HepG2 (cell line): Measurements from ENCODE around the gene PRKAG3. TPM values are rescaled to one million over a fixed set of nuclear protein-coding genes. Genes with fewer than 3 reads are reported as not detected.

Experiments
- ATAC-seq: fragments of 200-7000 bp; cut with Tn5 transposase; 3 replicates; pipeline ENCODE4 v1.9.1; 2020; ENCODE audit warnings: mild to moderate bottlenecking, moderate library complexity
- BruUV-seq: library from RNA; stranded (reverse); fragments of 400-500 nt; replicated peaks from 2 replicates; lab custom pipeline; 2021; lab: Mats Ljungman, UMichigan
- CTCF ChIA-PET: fragments of 300-600 bp; formaldehyde crosslinking; extraction: SDS; loops from one replicate; lab custom pipeline; 2021; ENCODE audit warnings: low total read pairs, inconsistent platforms, low intra/inter-chr PET ratio; lab: Yijun Ruan, JAX
- POLR2A ChIA-PET: fragments of 350-600 bp; sonication (Branson Sonifier 250); formaldehyde crosslinking; loops from one replicate; lab custom pipeline; 2020; ENCODE audit warnings: antibody characterized with exemption, inconsistent platforms; lab: Yijun Ruan, JAX
- DNase-seq: peaks from one replicate; pipeline ENCODE4 v3.0.0-alpha.2; 2015; ENCODE audit warnings: low spot score
- FAIRE-seq: peaks from 3 replicates; lab custom pipeline; 2011; peaks lifted over from hg19 to GRCh38; lab: Jason Lieb, UNC
- H2AFZ ChIP-seq: one replicate; pipeline ENCODE4 v1.6.1; 2011; ENCODE audit warnings: low read length, inconsistent platforms
- H3K27ac ChIP-seq: fragments of 300-600 bp; 3 replicates; pipeline ENCODE4 v1.8.0; 2011; ENCODE audit warnings: mixed run types, mild to moderate bottlenecking, mixed read lengths, low read length, inconsistent platforms; ENCODE audit not compliant: insufficient read depth; ENCODE audit errors: extremely low read length
- H3K27me3 ChIP-seq, 2 experiments: fragments of 200-600 bp in 1 of 2; 2 replicates in 1 of 2; 3 replicates in 1 of 2; pipeline versions ENCODE4 v1.6.0 to v1.8.0; 2011; ENCODE audit warnings: low read length in 2 of 2, mild to moderate bottlenecking in 2 of 2, moderate library complexity in 2 of 2, inconsistent platforms in 1 of 2; ENCODE audit not compliant: insufficient read depth in 2 of 2, control insufficient read depth in 1 of 2
- H3K36me3 ChIP-seq, 2 experiments: fragments of 200-600 bp in 1 of 2; replicated peaks in 1 of 2; 2 replicates in 1 of 2; 3 replicates in 1 of 2; pipeline versions ENCODE4 v1.5.1 to v1.8.0; 2011; ENCODE audit warnings: low read length in 2 of 2, inconsistent platforms in 1 of 2; ENCODE audit not compliant: insufficient read depth in 2 of 2, control insufficient read depth in 1 of 2
- H3K4me1 ChIP-seq: 2 replicates; pipeline ENCODE4 v1.5.1; 2012; ENCODE audit warnings: low read length, inconsistent platforms; ENCODE audit not compliant: insufficient read depth
- H3K4me2 ChIP-seq: 2 replicates; pipeline ENCODE4 v1.6.0; 2011; ENCODE audit warnings: low read depth, low read length, inconsistent platforms
- H3K4me3 ChIP-seq, 3 experiments: fragments of 200-600 bp in 1 of 3; sonication (generic), shearing (Covaris generic) in 1 of 3; replicated peaks in 1 of 3; 2 replicates each; pipeline ENCODE4 v1.5.1; 2011 to 2016; ENCODE audit warnings: low read length in 3 of 3, inconsistent platforms in 2 of 3, low read depth in 2 of 3, mild to moderate bottlenecking in 2 of 3, control low read depth in 1 of 3, mixed read lengths in 1 of 3; ENCODE audit not compliant: insufficient read depth in 1 of 3
- H3K79me2 ChIP-seq: one replicate; pipeline ENCODE4 v1.6.1; 2011; ENCODE audit warnings: low read length, inconsistent platforms; ENCODE audit not compliant: insufficient read depth
- H3K9ac ChIP-seq: 2 replicates; pipeline ENCODE4 v1.6.0; 2011; ENCODE audit warnings: mild to moderate bottlenecking, low read depth, low read length, inconsistent platforms; ENCODE audit not compliant: insufficient read depth
- H3K9me3 ChIP-seq: 2 replicates; pipeline ENCODE4 v1.5.1; 2012; ENCODE audit warnings: mild to moderate bottlenecking, low read length
- H4K20me1 ChIP-seq: 2 replicates; pipeline ENCODE4 v1.6.0; 2011; ENCODE audit warnings: inconsistent platforms, mild to moderate bottlenecking, low read length, moderate library complexity; ENCODE audit not compliant: insufficient read depth
- GTF2F1 ChIP-seq: fragments of 150-350 bp; IDR thresholded peaks from 2 replicates; pipeline ENCODE4 v1.6.1; 2014; ENCODE audit warnings: low read length
- HNF4A ChIP-seq: sonication (generic); formaldehyde crosslinking; IDR thresholded peaks from 2 replicates; pipeline ENCODE4 v1.4.0; 2020; ENCODE audit warnings: missing genetic modification reagents
- MIXL1 ChIP-seq: IDR thresholded peaks from 2 replicates; pipeline ENCODE4 v1.6.1; 2016
- SALL1 ChIP-seq: sonication (generic); formaldehyde crosslinking; IDR thresholded peaks from 2 replicates; pipeline ENCODE4 v1.8.0; 2022; ENCODE audit warnings: mild to moderate bottlenecking, missing genetic modification reagents
- SMARCE1 ChIP-seq: fragments of 450-650 bp; IDR thresholded peaks from 2 replicates; pipeline ENCODE4 v1.6.1; 2017; ENCODE audit warnings: borderline replicate concordance
- ZFY ChIP-seq: sonication (generic); formaldehyde crosslinking; IDR thresholded peaks from 2 replicates; pipeline ENCODE4 v1.4.0; 2020; ENCODE audit warnings: missing genetic modification reagents
- ZNF124 ChIP-seq: sonication (generic); formaldehyde crosslinking; IDR thresholded peaks from 2 replicates; pipeline ENCODE4 v1.4.0; 2020; ENCODE audit warnings: missing genetic modification reagents
- ZNF142 ChIP-seq: sonication (generic); formaldehyde crosslinking; IDR thresholded peaks from 2 replicates; pipeline ENCODE4 v1.4.0; 2020; ENCODE audit warnings: missing genetic modification reagents
- ZNF143 ChIP-seq: sonication (generic); formaldehyde crosslinking; IDR thresholded peaks from 2 replicates; pipeline ENCODE4 v1.4.0; 2020; ENCODE audit warnings: missing genetic modification reagents
- ZNF263 ChIP-seq: sonication (generic); formaldehyde crosslinking; IDR thresholded peaks from 2 replicates; pipeline ENCODE4 v1.4.0; 2020; ENCODE audit warnings: missing genetic modification reagents
- ZNF430 ChIP-seq: sonication (generic); formaldehyde crosslinking; IDR thresholded peaks from 2 replicates; pipeline ENCODE4 v1.9.0; 2021; ENCODE audit warnings: mild to moderate bottlenecking, missing genetic modification reagents
- ZNF772 ChIP-seq: sonication (generic); formaldehyde crosslinking; IDR thresholded peaks from 2 replicates; pipeline ENCODE4 v1.5.0; 2020; ENCODE audit warnings: mild to moderate bottlenecking, missing genetic modification reagents
- WGBS: methylation state at CpG from one replicate; pipeline ENCODE4 v1.1.6; 2017; ENCODE audit warnings: low lambda C conversion rate; 5-methylcytosine and 5-hydroxymethylcytosine counted together
- in situ Hi-C: cut with HindIII; loops from 2 replicates; pipeline ENCODE4 v1.10.0; 2017; ENCODE audit warnings: low pct_unique_long_range_greater_than_20kb; ENCODE audit not compliant: extremely low pct_ligation_motif_present
- intact Hi-C: fragments of 100-400 bp; cut with micrococcal nuclease; formaldehyde crosslinking; loops from one replicate; pipeline ENCODE4 v1.10.0; 2022; ENCODE audit not compliant: unreplicated experiment
- polyA plus RNA-seq, 8 experiments: library from polyadenylated mRNA; depleted of rRNA in 3 of 8; stranded (reverse) in 7 of 8; unstranded in 1 of 8; fragments of >200 nt; fragmentation: Illumina TruSeq in 4 of 8; extraction: Trizol in 4 of 8; gene quantifications; 2 replicates each; pipeline versions ENCODE4 v1.2.1 to v1.2.3, GENCODE V29; 2011 to 2016; ENCODE audit warnings: low read depth in 4 of 8, missing spikeins in 1 of 8, mixed read lengths in 1 of 8; ENCODE audit not compliant: insufficient read depth in 1 of 8
- total RNA-seq, 5 experiments: library from RNA; depleted of rRNA; stranded (reverse); fragments of >200 nt; fragmentation: Illumina TruSeq; extraction: Trizol; gene quantifications; 2 replicates each; pipeline ENCODE4 v1.2.3, GENCODE V29; 2016; ENCODE audit warnings: low read depth in 1 of 5
- TF ChIP-seq, protein P1 (sequence below): sonication (generic); formaldehyde crosslinking; IDR thresholded peaks from 2 replicates; pipeline ENCODE4 v1.4.0; 2020; ENCODE audit warnings: mild to moderate bottlenecking, missing genetic modification reagents

PRKAG3 gene
- total and polyA plus RNA-seq, 2 of the 13 experiments (the other 11 are each of a cell fraction or from before 2014, with no cell fraction given), result not detected

- FAIRE-seq (no peak), DNase-seq (no peak), ATAC-seq (peak; percentile 38)
- 77% methylated on average over 4 of the region's 4 CpGs for WGBS
- Histone ChIP-seq H2AFZ (no peak overlapping the region), H3K9ac (no peak overlapping the region), H3K79me2 (no peaks in the 10 kb centered on the region), H3K4me2 (no peak overlapping the region), H3K36me3 (peaks cover 41 to 79% of the 10 kb centered on the region in 2 experiments), H3K4me1 (peaks cover 9% of the 10 kb centered on the region), H4K20me1 (no peaks in the 10 kb centered on the region), H3K4me3 (no peak overlapping the region), H3K9me3 (no peaks in the 10 kb centered on the region), H3K27me3 (no peaks in the 10 kb centered on the region), H3K27ac (no peak overlapping the region)
- no TSS peak for BruUV-seq
- in situ Hi-C loops (no loop called here), intact Hi-C loops (no loop called here)
- CTCF ChIA-PET, result no interaction called here
- POLR2A ChIA-PET, result interaction anchor here (1.1 to 1.7 kb wide), 2 partner anchors 33 to 34 kb away, joined by 4 read pairs; partner anchors contain the start of gene CYP27A1
- no peak for TF ChIP-seq ZFY (CRISPR knock-in tag)
- TF ChIP-seq, protein P1, sequence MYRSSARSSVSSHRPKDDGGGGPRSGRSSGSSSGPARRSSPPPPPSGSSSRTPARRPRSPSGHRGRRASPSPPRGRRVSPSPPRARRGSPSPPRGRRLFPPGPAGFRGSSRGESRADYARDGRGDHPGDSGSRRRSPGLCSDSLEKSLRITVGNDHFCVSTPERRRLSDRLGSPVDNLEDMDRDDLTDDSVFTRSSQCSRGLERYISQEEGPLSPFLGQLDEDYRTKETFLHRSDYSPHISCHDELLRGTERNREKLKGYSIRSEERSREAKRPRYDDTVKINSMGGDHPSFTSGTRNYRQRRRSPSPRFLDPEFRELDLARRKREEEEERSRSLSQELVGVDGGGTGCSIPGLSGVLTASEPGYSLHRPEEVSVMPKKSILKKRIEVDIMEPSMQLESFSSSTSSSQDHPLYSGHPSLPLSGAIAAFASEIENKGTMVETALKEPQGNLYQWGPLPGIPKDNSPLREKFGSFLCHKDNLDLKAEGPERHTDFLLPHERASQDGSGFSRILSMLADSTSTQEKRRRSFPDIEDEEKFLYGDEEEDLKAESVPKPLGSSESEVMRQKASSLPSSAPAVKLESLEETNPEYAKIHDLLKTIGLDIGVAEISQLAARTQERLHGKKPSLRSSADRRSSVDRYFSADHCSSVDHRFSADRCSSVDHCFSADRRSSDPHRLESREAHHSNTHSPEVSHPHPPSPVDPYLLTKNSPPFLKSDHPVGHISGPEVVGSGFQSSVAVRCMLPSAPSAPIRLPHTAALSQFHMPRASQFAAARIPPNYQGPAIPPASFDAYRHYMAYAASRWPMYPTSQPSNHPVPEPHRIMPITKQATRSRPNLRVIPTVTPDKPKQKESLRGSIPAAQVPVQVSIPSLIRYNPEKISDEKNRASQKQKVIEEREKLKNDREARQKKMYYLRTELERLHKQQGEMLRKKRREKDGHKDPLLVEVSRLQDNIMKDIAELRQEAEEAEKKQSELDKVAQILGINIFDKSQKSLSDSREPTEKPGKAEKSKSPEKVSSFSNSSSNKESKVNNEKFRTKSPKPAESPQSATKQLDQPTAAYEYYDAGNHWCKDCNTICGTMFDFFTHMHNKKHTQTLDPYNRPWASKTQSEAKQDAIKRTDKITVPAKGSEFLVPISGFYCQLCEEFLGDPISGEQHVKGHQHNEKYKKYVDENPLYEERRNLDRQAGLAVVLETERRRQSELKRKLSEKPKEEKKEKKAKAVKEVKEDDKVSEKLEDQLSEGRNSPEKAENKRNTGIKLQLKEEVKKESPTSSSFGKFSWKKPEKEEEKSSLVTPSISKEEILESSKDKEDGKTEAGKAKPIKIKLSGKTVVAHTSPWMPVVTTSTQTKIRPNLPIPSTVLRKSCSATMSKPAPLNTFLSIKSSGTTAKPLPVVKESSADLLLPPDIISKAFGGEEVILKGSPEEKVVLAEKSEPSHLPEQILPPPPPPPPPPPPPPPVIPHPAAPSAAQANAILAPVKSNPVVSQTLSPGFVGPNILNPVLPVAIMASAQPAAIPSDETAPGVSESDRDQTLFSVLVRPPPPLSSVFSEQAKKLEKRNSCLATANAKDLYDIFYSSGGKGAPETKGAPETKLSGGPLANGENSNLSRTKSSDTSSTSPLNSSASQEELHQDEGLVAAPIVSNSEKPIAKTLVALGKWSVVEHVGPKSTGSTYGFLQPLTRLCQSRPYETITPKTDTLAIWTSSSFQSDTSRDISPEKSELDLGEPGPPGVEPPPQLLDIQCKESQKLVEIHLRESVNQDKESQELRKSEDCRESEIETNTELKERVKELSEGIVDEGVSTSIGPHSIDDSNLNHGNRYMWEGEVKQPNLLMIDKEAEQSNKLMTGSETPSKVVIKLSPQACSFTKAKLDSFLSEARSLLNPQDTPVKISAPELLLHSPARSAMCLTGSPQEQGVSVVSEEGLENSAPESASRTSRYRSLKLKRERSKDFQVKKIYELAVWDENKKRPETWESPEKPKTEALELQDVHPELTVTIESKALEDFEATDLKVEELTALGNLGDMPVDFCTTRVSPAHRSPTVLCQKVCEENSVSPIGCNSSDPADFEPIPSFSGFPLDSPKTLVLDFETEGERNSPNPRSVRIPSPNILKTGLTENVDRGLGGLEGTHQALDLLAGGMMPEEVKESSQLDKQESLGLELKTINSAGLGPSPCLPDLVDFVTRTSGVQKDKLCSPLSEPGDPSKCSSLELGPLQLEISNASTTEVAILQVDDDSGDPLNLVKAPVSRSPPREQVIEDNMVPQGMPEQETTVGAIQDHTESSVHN, result no peak
- TF ChIP-seq SMARCE1, result no peak
- no peak for TF ChIP-seq ZNF772 (CRISPR knock-in tag)
- TF ChIP-seq MIXL1 (CRISPR knock-in tag), result no peak
- TF ChIP-seq ZNF124 (CRISPR knock-in tag), result no peak
- peak; percentile 19; the same call in 1 of the 2 replicates for TF ChIP-seq SALL1
- TF ChIP-seq ZNF143, result no peak
- TF ChIP-seq ZNF430, result no peak
- TF ChIP-seq HNF4A (CRISPR knock-in tag), result peak; percentile 35; the same call in 1 of the 2 replicates
- TF ChIP-seq ZNF142 (CRISPR knock-in tag), result no peak
- TF ChIP-seq GTF2F1, result no peak
- TF ChIP-seq ZNF263 (CRISPR knock-in tag), result peak; percentile 74
These were observed 16.0 kb downstream of the PRKAG3 start for GRCh38 chr2:218815649-218816048.
